ENCODE results near the gene PPP1R2. TPM values are rescaled to one million over a fixed set of nuclear protein-coding genes. Genes with fewer than 3 reads are reported as not detected.
A peak's percentile ranks its signal among the peaks of the same experiment; 100 is the strongest.
"Not testable (repeated sequence)": the region's sequence is repeated elsewhere in the genome, so short reads cannot be mapped to it uniquely, and the experiment has no call there.

PPP1R2 gene
- total RNA-seq: 81.5 and 131 TPM in 2 replicates

DNA sequence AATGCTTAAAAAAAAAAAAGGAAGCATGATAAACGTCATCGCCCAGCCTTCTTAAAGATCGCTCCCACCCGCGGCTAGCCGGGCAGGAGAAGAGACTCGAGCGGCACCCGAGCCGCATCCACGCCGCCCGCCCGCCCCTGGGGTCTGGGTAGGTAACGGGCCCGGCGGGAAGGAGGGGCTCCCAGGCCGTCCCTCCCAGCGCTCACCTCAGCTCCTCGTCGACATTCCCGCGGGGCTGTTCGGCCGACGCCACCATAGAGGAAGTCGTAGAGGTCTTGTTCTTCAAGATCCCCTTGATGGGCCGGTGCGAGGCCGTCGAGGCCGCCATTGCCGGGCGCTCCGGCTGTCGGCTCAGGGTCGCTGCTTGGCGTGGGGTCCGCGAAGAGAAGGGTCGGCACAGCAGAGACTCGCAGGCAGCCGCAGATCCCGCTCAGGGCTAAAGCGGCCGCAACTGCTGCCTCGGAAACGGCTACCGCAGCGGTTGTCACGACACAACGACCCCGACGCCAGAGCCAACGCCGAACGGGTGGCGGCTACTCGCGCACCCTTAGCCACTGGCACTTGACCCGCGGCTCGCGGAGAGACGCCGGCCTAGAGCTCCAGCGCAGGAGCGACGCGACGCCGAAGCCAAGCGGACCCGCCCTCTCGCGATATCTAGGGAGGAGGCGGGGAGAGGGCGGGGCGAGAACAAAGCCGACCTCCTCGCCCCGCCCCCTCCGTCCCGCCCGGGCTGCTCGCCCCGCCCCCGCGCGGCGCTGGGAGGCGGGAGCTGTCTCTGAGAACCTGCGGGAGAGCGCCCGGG is at the start of gene PPP1R2:
Gene PPP1R2, minus strand, starts transcription at position 628 of the 802 bp plus-strand sequence. Its CDS starts 300 bp downstream, at position 328.
- TF ChIP-seq, protein P1, sequence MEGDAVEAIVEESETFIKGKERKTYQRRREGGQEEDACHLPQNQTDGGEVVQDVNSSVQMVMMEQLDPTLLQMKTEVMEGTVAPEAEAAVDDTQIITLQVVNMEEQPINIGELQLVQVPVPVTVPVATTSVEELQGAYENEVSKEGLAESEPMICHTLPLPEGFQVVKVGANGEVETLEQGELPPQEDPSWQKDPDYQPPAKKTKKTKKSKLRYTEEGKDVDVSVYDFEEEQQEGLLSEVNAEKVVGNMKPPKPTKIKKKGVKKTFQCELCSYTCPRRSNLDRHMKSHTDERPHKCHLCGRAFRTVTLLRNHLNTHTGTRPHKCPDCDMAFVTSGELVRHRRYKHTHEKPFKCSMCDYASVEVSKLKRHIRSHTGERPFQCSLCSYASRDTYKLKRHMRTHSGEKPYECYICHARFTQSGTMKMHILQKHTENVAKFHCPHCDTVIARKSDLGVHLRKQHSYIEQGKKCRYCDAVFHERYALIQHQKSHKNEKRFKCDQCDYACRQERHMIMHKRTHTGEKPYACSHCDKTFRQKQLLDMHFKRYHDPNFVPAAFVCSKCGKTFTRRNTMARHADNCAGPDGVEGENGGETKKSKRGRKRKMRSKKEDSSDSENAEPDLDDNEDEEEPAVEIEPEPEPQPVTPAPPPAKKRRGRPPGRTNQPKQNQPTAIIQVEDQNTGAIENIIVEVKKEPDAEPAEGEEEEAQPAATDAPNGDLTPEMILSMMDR (IDR thresholded peaks at IDR 0.05; ENCODE audit: insufficient read depth, low read depth, low read length): no peak
- DNase-seq (ENCODE audit: low read depth): peak; percentile 93
- H3K4me3 ChIP-seq (ENCODE audit: low read depth, low read length): peak within 1 kb of the TSS; percentile 85

DNA sequence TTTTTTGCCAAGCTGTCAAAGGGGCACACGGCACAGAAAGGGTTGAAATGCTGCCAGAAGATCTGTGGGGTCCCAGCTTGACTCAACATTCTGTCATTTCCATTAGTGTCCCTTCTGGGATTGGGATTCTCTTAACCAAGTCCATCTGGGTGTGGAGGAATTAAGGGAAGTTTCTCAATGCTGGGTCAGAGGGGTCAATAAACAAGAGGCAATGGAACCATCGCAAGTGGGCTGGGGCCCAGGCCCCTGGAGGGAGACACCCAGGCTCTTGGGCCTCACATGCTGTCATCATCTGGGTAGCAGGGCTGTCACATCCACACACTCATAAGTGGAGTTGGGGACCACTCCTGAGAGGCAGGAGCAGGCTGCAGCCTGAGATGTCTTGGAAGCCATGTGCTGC is 48.7 kb upstream of the PPP1R2 start:
- TF ChIP-seq, protein P1 (IDR thresholded peaks at IDR 0.05; ENCODE audit: insufficient read depth, low read depth, low read length): no peak
- DNase-seq (ENCODE audit: low read depth): peak; percentile 15
- no peak overlapping the region for H3K4me3 ChIP-seq (ENCODE audit: low read depth, low read length)

- TF ChIP-seq, protein P1 (IDR thresholded peaks at IDR 0.05; ENCODE audit: insufficient read depth, low read depth, low read length): no peak
- peak; percentile 59 for DNase-seq (ENCODE audit: low read depth)
- no peak overlapping the region for H3K4me3 ChIP-seq (ENCODE audit: low read depth, low read length)
These were observed 48.1 kb upstream of the PPP1R2 start for GRCh38 chr3:195591220-195591619.

GRCh38 chr3:195590381-195590780 is 47.3 kb upstream of the PPP1R2 start:
- not testable (repeated sequence) for H3K4me3 ChIP-seq (ENCODE audit: low read depth, low read length); DNase-seq (ENCODE audit: low read depth)

DNA sequence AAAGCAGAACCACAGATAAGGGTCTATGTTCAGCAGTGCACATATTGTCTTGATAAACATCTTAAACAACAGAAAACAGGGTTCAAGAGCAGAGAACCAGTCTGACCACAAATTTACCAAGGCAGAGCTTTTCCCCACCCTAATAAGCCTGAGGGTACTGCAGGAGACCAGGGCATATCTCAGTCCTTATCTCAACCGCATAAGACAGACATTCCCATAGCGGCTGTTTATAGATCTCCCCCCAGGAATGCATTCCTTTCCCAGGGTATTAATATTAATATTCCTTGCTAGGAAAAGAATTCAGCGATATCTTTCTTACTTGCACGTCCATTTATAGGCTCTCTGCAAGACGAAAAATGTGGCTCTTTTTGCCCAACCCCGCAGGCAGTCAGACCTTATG is 46.7 kb upstream of the PPP1R2 start:
- H3K4me3 ChIP-seq (ENCODE audit: low read depth, low read length): not testable (repeated sequence)
- DNase-seq (ENCODE audit: low read depth): peak; percentile 23

DNA sequence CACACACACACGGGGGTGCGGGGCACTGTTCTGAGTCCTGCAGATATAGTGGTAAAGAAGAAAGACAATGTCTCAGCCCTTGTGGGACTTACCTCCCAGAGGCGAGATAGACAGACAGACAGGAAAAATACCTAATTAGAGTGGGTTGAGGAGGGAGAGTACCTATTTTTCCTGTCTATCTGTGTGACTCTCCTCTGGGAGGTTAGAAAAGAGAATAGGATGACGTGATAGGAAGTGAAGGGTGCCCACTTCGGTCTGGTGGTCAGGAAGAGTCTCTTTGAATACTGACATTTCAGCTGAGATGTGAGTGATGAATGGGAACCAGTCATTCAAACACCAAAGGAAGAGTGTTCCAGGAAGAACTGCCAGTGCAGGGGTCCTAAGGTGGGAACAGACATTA is 44.7 kb upstream of the PPP1R2 start:
- H3K4me3 ChIP-seq (ENCODE audit: low read depth, low read length): no peak overlapping the region
- no peak for DNase-seq (ENCODE audit: low read depth)
- TF ChIP-seq, protein P1 (IDR thresholded peaks at IDR 0.05; ENCODE audit: insufficient read depth, low read depth, low read length): no peak

DNA sequence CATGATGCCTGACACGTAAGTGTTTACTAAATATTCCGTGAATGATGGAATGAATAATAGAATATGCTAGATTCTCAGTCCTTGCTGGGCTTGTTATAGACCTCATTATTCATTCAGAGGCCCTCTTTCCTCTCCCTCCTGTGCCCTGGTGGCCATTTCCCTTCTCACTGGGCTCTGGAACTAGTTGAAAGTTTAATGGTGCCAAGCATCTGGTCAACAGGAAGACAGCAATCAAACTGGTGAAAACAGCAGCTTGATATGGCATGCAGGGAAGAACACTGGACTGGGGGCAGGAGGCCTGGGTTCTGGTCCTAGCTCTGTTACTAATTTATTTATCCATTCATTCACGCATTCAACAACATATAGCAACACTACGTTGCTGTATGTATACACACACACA is 44.3 kb upstream of the PPP1R2 start:
- no peak overlapping the region for H3K4me3 ChIP-seq (ENCODE audit: low read depth, low read length)
- TF ChIP-seq, protein P1 (IDR thresholded peaks at IDR 0.05; ENCODE audit: insufficient read depth, low read depth, low read length): no peak
- no peak for DNase-seq (ENCODE audit: low read depth)

DNA sequence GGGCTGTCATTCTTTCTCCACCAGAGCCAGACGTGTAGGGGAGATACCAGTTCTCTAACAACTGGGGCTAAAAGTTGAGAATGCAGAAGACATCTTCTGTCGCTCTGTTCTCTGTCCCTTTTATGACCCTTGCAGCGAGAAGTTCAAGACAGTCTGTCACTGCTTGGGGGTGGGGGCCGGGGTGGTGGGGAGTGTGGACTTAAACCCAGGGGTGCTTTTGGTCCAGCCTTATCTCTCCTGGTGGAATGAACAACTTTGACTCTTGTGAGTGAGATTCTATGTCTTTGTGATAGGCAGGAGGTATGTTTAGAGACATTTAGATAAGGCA is 41.4 kb upstream of the PPP1R2 start:
- TF ChIP-seq, protein P1 (IDR thresholded peaks at IDR 0.05; ENCODE audit: insufficient read depth, low read depth, low read length): no peak
- H3K4me3 ChIP-seq (ENCODE audit: low read depth, low read length): no peak overlapping the region
- DNase-seq (ENCODE audit: low read depth): no peak

Data from fibroblast of villous mesenchyme (primary cell).